ENCODE results near the gene SPRY1. TPM values are rescaled to one million over a fixed set of nuclear protein-coding genes. Genes with fewer than 3 reads are reported as not detected.

The SPRY1 gene
- total RNA-seq, 1 donor from 2014 or later: 54.2 TPM

DNA sequence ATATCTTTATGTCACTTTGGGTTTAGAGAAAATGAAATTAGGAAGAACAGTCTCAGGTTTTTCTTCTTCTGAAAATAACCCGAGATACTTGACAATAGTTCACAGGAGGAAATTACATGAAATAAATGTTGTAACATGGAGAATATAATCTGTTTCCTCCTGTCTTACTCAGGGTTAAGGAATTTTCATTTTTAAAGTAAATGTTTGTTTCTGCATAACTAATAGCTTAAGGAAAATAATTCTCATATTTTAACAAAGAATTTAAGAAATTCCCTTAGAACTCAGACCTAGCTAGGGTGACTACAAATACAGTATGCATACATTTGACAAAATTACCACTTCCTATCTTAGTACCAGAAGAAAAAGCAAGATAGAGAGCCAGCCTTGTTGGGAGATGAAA lies 17.2 kb upstream of the SPRY1 start:
- no peak for DNase-seq (ENCODE audit: low spot score)
- no peak overlapping the region for H3K27ac Mint-ChIP-seq (ENCODE audit: unreplicated experiment)
- H3K4me3 Mint-ChIP-seq (ENCODE audit: unreplicated experiment): no peak overlapping the region
- no peaks in the 10 kb centered on the region for H3K36me3 Mint-ChIP-seq (ENCODE audit: low read depth)
- H3K27me3 Mint-ChIP-seq (ENCODE audit: low read depth): no peaks in the 10 kb centered on the region
- TF ChIP-seq, protein P1, sequence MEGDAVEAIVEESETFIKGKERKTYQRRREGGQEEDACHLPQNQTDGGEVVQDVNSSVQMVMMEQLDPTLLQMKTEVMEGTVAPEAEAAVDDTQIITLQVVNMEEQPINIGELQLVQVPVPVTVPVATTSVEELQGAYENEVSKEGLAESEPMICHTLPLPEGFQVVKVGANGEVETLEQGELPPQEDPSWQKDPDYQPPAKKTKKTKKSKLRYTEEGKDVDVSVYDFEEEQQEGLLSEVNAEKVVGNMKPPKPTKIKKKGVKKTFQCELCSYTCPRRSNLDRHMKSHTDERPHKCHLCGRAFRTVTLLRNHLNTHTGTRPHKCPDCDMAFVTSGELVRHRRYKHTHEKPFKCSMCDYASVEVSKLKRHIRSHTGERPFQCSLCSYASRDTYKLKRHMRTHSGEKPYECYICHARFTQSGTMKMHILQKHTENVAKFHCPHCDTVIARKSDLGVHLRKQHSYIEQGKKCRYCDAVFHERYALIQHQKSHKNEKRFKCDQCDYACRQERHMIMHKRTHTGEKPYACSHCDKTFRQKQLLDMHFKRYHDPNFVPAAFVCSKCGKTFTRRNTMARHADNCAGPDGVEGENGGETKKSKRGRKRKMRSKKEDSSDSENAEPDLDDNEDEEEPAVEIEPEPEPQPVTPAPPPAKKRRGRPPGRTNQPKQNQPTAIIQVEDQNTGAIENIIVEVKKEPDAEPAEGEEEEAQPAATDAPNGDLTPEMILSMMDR (IDR thresholded peaks at IDR 0.05): no peak
- peaks cover 13% of the 10 kb centered on the region for H3K4me1 Mint-ChIP-seq (ENCODE audit: low read depth)
- H3K9me3 Mint-ChIP-seq (ENCODE audit: low read depth): peaks cover 5% of the 10 kb centered on the region

DNA sequence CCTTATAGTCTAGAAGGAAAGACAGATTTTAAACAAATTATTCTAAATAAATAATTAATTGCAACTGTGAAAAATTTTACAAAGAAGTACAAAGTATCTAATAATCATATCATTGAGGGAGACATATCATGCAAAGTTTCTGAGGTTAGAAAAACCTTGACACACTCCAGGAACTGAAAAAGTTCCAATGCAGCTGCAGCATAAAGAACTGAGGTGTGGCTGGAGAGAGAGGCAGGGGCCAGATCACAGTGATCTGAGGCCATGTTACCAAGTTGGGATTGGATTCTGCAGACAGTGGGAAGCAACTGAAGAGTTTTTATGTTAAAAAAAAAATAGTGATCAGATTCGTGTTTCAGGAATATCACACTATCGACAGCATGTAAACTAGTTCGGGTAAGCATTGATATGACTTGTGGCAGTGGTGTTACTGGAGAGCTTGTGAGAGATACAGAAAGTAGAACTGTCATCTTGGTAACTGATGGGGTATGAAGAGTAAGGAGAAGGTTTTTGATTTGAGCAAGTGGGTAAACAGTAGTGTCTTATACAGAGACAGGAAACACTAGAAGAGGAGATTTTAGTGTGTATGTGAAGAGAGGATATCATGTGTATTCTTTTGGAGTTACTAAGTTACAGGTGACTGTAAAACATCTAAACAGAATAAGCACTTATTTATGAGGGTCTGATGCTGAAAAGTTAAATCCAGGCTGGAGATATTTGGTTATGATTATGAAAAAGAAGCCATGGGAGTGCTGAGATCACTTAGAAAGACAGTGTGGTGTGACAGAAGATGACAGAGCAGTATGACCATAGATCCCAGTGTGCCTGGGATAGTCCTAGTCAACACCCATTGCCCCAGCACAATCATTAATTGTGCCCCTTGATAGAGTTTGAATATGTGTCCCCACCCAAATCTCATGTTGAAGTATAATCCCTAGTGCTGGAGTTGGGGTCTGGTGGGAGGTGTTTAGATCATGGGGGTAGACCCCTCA lies 15.6 kb upstream of the SPRY1 start:
- Mint-ChIP-seq H3K4me1 (ENCODE audit: low read depth) (peaks cover 14% of the 10 kb centered on the region), H3K27me3 (ENCODE audit: low read depth) (no peaks in the 10 kb centered on the region), H3K27ac (ENCODE audit: unreplicated experiment) (no peak overlapping the region), H3K36me3 (ENCODE audit: low read depth) (no peaks in the 10 kb centered on the region), H3K4me3 (ENCODE audit: unreplicated experiment) (no peak overlapping the region), H3K9me3 (ENCODE audit: low read depth) (no peaks in the 10 kb centered on the region)
- DNase-seq (ENCODE audit: low spot score): no peak
- TF ChIP-seq, protein P1 (IDR thresholded peaks at IDR 0.05): no peak

DNA sequence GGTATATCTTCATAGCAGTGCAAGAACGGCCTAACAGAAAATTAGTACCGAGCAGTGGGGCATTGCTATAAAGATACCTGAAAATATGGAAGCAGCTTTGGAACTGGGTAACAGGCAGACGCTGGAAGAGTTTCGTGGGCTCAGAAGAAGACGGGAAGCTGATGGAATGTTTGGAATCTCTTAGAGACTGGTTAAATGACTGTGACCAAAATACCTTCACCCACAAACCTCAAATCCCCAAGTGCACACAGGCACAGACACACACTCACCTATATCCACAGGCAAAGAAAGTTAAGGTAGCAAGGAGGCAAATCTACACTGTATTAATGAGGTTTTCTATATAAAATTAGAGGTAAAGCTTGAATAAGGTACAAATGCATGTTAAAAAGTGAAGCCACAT lies 14.6 kb upstream of the SPRY1 start:
- Mint-ChIP-seq H3K36me3 (ENCODE audit: low read depth) (no peaks in the 10 kb centered on the region), H3K4me3 (ENCODE audit: unreplicated experiment) (no peak overlapping the region), H3K27ac (ENCODE audit: unreplicated experiment) (peak overlapping the region; percentile 4), H3K4me1 (ENCODE audit: low read depth) (peaks cover 24% of the 10 kb centered on the region), H3K9me3 (ENCODE audit: low read depth) (no peaks in the 10 kb centered on the region), H3K27me3 (ENCODE audit: low read depth) (no peaks in the 10 kb centered on the region)
- TF ChIP-seq, protein P1 (IDR thresholded peaks at IDR 0.05): no peak
- no peak for DNase-seq (ENCODE audit: low spot score)

DNA sequence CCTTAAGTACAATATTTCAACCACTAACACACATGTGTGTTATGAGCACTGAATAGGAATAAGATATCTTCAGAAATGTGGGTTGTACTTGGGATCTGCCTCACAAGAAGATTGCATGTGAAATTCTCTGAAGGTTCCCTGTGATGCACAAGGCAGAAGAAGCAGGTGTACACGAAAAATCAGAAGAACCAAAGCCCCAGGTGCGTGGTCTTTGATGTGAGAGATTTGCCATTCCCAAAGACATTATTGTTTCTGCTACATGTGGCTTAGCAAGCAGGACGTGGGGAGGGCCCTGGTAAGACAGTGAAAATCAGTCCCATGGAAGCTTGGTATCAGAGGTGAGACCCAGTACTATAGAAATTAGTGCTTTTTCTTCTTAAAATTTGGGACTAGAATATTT lies 13.0 kb upstream of the SPRY1 start:
- TF ChIP-seq, protein P1 (IDR thresholded peaks at IDR 0.05): no peak
- H3K27me3 Mint-ChIP-seq (ENCODE audit: low read depth): no peaks in the 10 kb centered on the region

DNA sequence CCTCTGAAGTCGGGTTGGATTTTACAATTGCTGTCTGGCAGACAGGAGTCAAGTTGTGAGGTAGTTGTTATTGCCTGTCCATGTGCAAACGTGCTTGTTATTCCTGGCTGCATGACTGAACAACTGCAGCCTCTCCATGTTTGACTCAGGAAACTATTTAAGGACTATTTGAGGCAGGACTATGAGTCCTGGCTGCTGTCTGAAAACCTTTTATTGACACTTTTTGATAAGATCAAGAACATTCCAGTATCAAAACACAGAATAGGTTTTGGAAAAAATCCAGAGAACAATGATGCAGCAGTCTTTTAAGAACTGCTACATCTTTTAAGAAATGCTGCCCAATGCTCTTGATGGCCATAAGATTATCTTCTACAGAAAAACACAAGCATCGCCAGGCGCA lies 10.0 kb upstream of the SPRY1 start:
- TF ChIP-seq, protein P1 (IDR thresholded peaks at IDR 0.05): no peak
- H3K36me3 Mint-ChIP-seq (ENCODE audit: low read depth): no peaks in the 10 kb centered on the region
- H3K27ac Mint-ChIP-seq (ENCODE audit: unreplicated experiment): peak overlapping the region; percentile 19
- no peak for DNase-seq (ENCODE audit: low spot score)
- no peaks in the 10 kb centered on the region for H3K9me3 Mint-ChIP-seq (ENCODE audit: low read depth)
- no peak overlapping the region for H3K4me3 Mint-ChIP-seq (ENCODE audit: unreplicated experiment)
- no peaks in the 10 kb centered on the region for H3K27me3 Mint-ChIP-seq (ENCODE audit: low read depth)
- peaks cover 17% of the 10 kb centered on the region for H3K4me1 Mint-ChIP-seq (ENCODE audit: low read depth)

More for the DNA sequence above, 13.0 kb upstream of the SPRY1 start:
- peaks cover 24% of the 10 kb centered on the region for H3K4me1 Mint-ChIP-seq (ENCODE audit: low read depth)
- no peak overlapping the region for H3K4me3 Mint-ChIP-seq (ENCODE audit: unreplicated experiment)
- no peak overlapping the region for H3K27ac Mint-ChIP-seq (ENCODE audit: unreplicated experiment)
- no peaks in the 10 kb centered on the region for H3K36me3 Mint-ChIP-seq (ENCODE audit: low read depth)
- DNase-seq (ENCODE audit: low spot score): no peak
- no peaks in the 10 kb centered on the region for H3K9me3 Mint-ChIP-seq (ENCODE audit: low read depth)
